Muscle of arm (tissue), 12 donors: ENCODE data around the gene RSPH3. TPM values are rescaled to one million over a fixed set of nuclear protein-coding genes. Genes with fewer than 3 reads are reported as not detected.
"Not testable (repeated sequence)": the region's sequence is repeated elsewhere in the genome, so short reads cannot be mapped to it uniquely, and the experiment has no call there.

Experiments used
- DNase-seq: peaks from one replicate; pipeline ENCODE4 v3.0.0-alpha.2; 2013
- polyA plus RNA-seq, 12 donors: library from polyadenylated mRNA; unstranded; fragments of 120-200 nt; gene quantifications; one replicate each; pipeline ENCODE4 v1.2.1, GENCODE V29; 2013; ENCODE audit not compliant: insufficient read length in 12 of 12

Gene RSPH3
- polyA plus RNA-seq, 12 donors = 2.7 to 7.9 (median 4.0) TPM; not detected in 1

DNA sequence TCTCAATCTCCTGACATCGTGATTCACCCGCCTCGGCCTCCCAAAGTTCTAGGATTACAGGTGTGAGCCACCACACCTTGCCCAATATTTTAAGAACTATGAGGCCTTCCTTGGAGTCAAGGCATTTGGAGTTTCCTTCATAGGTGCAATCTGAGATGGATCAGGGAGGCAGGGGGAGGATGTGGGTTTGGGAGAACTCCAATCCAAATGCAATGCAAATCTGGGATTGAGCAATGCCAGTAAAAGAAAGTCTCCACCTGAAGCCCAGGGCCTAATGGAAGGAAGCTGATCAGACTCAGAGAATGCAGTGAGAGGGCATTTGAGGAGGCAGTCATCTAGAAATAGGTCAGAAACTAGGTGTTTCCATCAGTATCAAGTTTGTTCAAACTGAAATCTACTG, 21.2 kb downstream of the RSPH3 start:
- DNase-seq = no peak

DNA sequence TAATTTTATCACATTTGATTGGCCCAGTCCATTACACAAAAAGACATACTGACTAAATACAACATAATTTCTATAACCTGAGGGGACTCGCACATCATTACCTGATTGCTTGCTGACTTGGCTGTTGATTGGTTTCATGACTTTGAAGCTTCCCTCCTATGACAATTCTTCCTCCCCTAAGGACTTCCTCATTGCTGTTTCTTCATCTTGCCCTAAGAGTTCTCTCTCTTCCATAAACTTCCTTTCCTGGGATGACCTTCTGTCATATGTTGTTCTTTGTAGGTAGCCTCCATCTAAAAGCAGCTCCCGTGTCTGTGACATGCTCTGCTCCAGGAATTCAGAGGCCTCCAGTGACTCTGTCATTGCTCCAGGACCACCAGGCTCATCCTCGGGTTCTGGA, 22.6 kb downstream of the RSPH3 start:
- DNase-seq = no peak

DNA sequence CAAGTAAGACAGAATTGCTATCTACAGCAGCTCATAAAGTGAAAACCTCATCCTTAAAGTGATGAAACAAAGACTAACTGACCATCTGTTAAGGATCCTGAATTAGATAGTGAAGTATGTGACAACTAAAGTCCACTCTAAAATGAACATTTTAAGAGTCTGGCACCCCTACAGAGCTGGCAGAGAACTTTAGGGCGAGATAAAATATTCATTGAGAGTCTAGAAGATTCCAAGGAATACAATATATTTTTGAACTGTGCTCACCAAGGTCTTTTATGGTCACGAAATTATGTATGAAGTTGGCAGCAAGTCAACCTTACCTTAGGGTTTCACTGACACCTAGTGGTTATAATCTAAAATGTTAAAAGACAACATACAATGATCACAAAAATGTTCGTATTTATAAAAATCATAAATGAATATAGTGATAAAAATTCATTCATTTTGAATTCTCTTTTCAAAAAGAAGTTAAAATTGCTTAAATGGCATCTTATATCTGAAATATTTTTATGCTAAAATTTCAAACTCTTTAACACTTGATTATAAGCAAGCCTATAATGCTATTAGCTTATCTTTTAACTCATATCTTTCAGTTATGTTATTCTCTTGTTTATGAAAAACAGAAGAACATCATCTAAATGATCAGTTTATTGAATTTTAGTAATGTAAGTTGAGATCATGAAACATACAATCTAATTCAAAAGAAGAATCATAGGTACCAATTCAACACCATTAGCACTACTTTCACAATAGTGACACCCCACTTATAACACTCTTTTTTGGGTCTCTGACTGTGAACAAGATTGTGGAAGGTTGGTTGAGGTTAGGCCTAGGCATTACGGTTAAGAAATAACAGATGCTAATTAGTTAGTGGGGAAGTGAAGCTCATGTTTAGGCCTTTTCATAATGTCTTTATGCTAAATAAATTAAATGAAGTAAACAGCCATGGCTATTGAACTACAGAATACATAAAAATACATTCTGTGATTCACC, 27.5 kb downstream of the RSPH3 start:
- peak; percentile 34 for DNase-seq

DNA sequence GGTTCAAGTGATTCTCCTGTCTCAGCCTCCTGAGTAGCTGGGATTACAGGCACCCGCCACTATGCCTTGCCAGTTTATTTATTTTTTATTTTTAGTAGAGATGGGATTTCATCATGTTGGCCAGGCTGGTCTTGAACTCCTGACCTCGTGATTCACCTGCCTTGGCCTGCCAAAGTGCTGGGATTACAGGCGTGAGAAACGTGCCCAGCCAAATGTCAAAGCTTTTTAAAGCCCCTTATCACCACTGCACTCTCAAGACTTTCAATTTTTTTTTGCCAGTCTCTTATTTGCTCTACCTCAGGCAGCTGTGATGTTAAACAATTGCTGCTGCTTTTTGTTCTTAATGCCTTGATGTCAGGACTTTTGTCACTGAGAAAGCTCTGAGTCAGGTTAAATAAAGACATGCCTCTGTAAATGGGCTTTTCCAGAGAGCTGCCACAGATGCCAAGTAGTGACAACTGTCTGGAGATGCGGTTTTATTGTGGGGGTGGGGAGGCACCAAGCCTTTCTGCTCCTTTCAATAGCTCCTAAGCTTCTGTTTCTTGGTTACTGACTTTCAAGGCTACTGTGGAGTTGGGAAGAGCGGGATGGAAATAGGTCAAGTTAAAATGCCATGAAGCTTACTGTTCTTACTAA, 29.2 kb downstream of the RSPH3 start:
- DNase-seq = no peak

DNA sequence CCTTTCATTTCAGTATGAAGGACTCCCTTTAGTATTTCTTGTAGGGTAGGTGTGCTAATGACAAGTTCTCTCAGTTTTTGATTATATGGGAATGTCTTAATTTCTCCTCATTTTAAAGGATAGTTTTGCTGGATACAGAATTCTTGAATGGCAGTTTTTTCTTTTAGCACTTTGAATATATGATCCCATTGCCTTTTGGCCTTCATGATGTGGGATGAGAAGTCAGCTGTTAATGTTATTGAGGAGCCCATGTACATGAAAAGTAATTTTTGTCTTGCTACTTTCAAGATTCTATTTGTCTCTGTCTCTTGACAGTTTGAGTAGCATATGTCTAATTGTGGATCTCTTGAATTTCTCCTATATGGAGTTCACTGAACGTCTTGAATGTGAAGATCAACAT, 30.9 kb downstream of the RSPH3 start:
- DNase-seq = no peak

DNA sequence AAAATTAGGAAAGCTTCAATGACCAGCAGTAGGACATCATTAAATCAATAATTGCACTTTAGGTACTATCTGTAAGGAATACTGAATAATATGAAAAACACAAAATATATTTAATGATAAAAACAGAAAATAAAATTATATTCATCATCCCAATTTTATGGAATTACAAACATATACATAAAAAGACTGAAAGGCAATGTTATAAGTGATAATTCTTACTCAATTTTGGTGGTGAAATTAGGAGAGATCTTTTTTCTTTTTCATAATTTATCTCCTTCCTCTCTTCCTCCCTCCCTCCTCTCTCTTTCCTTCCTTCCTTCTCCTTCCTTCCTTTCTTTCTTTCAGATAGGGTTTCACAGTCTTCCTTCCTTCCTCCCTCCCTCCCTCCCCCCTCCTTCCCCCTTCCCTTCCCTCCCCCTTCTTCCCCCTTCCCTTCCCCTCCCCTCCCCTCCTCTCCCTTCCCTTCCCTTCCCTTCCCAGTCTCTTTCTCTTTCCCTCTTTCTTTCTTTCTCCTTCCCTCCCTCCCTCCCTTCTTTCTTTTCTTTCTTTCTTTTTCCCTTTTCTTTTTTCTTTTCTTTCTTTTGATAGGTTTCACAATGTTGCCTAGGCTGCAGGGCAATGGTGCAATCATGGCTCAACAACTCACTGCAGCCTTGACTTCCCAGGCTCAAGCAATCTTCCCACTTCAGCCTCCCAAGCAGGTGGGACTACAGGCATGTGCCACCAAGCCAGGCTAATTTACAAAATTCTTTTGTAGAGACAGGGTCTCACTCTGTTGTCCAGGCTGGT, 36.8 kb downstream of the RSPH3 start:
- no peak for DNase-seq

DNA sequence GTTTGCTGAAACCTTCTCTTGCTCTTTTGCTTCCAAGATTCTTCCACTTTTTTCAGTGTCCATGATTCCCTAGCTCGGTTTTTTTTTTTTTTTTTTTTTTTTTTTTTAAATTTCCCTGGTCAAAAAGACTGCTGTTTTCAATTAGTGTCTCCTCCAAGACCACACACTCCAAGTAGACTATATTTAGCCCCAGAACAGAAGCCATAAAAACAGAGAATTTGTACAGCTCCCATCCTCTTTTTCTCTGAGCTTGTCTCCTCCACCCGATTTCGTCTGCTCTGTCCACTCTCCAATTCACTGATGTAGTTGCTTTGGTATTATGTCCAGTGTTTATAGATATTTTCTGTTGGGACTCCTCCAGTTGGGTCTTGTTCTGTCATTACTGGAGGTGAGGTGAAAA, 37.6 kb downstream of the RSPH3 start:
- no peak for DNase-seq

DNA sequence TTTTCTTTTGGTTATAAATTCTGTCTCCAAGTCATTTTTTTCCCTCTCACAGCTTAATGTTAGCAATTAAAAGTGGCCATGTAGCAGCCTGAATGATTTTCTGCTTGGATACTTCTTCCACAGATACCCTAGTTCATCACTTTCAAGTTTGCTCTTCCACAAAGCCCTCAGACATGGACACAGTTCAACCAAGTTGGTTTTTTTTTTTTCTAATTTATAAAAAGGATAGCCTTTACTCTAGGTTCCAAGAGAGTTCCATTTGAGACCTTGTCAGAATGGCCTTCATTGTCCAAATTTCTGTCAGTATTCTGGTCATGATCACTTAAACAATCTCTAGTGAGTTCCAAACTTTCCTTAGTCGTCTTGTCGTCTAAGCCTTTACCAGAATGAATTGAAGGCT, 40.0 kb downstream of the RSPH3 start:
- DNase-seq = no peak

DNA sequence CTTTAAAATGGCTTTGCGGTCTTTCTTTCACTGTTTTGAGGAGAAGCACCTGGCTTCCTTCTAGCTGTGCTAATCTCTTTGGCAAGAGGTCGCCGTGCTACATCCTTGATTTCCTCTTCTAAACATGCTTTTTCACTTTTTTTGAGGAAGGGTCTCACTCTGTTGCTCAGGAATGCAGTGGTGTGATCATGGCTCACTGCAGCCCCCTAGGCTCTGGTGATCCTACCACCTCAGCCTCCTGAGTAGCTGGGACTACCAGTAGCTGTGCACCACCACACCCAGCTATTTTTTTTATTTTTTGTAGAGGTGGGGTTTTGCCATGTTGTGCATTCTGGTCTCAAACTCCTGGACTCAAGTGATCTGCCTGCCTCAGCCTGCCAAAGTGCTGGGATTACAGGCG, 40.5 kb downstream of the RSPH3 start:
- no peak for DNase-seq

DNA sequence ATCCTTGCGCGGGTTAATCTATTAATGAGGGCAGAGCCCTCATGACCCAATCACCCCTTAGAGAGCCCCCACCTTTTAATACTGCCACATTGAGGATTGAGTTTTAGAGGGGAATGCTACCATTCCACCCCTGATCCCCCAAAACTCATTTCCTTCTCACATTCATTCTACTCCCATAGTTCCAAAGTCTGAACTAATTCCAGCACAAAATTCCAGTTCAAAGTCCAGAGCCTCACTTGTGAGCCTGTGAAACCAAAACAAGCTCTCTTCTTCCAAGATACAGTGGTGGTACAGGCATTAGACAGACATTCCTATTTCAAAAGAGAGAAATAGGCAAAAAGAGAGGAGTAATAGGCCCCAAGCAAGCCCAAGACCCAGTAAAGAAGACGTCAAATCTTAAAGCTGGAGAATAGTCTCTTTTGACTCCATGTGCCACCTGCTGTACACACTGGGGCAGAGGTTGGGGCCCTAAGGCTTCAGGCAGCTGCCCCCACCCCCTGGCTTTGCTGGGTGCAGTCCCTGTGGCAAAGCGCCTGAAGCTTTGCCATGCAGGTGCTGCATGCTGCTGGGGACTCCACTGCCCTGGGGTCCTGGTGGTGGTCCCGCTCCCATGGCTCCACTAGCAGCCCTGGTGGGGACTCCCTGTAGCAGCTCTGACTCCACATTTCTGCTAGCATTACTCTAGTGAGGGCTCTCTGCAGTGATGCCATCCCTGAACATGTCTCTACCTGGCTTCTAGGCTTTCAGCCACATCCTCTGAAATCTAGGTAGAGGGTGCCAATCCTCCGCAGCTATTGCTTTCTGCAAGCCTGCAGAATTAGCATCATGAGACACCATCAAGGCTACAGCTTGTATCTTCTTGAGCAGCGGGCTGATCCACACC, 41.3 kb downstream of the RSPH3 start:
- DNase-seq = no peak

DNA sequence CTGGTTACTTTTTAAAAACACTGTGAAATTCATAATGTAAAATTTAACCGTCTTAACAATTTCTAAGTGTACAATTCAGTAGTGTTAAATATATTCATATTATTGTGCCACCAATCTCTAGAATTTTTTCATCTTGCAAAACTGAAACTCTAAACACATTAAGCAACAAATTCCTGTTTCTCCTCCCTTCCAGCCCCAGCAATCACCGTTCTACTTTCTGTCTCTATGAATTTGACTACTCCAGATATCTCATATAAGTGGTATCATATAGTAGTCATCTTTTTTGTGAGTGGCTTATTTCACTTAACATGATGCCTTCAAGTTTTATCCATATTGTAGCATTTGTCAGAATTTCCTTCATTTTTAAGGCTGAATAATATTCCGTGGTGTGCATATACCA, 44.7 kb downstream of the RSPH3 start:
- no peak for DNase-seq

DNA sequence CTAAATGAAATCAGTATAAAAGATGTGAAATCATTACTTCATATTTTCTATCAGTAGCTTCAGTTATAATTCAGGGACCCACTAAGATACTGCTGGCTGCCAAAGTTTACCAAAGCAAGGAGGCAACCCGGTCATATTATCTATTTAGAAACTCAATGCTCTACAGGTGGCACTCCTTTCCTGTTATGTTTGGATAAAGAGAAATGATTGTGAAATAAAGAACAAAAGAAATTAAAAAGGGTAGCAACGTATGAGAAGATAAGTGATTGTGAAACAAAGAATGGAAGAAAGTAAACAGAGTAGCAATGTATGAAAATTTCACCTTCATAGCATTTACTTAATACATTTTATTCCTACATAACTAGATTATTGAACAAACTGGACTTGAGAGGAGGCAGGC, 45.2 kb downstream of the RSPH3 start:
- no peak for DNase-seq

DNA sequence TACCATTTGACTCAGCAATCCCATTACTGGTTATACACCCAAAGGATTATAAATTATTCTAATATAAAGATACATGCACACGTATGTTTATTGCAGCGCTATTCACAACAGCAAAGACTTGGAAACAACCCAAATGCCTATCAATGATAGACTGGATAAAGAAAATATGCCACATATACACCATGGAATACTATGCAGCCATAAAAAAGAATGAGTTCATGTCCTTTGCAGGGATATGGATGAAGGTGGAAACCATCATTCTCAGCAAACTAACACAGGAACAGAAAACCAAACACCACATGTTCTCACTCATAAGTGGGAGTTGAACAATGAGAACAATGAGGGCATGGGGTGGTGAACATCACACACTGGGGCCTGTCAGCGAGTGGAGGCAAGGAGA, 48.0 kb downstream of the RSPH3 start:
- not testable (repeated sequence) for DNase-seq

DNA sequence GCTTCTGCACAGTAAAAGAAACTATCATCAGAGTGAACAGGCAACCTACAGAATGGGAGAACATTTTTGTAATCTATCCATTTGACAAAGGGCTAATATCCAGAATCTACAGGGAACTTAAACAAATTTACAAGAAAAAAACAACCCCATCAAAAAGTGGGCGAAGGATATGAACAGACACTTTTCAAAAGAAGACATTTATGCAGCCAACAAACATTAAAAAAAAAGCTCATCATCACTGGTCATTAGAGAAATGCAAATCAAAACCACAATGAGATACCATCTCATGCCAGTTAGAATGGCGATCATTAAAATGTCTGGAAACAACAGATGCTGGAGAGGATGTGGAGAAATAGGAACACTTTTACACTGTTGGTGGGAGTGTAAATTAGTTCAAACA, 48.4 kb downstream of the RSPH3 start:
- not testable (repeated sequence) for DNase-seq

DNA sequence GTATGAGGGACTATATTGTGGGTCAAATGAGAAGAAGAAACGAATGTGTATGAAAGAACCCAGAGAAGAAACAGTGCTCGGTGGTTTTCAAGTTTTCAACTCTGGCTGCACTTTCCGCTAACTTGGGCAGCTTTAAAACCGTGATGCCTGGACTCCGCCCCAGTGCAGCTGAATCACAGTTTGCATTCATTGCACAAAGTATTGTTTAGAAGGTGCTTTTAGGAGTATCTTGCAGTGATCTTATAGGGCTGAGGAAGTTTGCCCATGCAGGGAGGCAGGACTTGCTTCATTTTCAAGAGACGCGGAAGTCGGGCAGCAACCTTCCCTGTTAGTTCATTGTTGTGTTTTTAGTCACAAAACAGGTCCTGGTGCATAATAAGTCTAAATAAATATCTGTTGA, 52.7 kb downstream of the RSPH3 start:
- DNase-seq = no peak

DNA sequence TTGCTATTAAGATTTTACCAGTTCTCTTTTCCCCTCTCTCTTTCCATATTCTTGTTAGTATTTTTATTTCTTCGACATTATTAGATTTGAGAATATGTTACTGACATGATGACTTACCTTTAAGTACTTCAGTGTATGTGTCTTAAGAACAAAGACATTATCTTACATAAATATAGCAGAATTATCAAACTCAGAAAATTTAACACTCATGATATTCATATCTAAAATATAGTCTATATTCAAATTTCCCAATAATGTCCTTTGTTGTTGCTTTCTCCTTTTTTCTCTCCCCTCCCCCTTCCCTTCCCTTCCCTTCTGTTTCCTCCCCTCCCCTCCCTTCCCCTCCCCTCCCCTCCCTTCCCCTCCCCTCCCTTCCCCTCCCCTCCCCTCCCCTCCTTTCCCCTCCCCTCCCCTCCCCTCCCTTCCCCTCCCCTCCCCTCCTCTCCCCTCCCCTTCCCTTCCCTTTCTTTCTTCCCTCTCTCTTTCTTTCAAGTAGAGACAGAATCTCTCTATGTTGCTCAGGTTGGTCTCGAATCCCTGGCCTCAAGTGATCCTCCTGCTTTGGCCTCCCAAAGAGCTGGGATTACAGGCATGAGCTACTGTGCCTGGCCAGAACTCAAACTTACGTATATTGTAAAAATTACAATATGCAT, 56.5 kb downstream of the RSPH3 start:
- no peak for DNase-seq

DNA sequence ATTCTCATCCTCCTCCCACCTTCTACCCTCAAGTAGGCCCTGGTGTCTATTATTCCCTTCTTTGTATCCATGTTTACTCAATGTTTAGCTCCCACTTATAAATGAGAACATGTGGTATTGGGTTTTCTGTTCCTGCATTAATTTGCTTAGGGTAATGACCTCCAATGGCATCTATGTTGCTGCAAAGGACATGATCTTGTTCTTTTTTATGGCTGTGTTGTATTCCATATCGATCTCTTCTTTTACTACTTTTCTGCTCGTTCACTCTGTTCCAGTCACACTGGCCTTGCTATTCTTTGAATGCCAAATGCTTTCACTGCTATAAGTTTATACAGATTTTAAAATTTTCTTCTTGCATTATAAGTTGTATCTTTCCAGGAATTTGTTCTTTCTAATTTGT, 57.7 kb downstream of the RSPH3 start:
- no peak for DNase-seq

DNA sequence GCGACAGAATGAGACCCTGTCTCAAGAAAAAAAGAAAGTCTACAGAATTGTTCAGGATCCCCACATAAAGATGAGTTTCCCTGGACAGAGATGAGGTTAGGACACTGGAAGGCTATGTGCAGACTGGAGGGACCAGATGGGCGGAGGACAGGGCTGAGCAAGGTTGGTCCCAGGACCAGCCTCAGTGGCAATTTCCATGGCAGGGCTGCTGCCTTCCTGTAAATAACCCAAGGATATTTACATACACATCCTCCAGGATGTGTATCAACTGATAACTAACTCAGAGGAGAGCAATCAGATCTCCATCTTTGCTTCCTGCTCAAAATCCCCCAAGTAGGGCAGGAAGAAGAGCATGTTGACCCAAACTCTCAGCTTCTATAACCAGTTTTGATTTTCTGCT, 58.8 kb downstream of the RSPH3 start:
- DNase-seq = no peak

DNA sequence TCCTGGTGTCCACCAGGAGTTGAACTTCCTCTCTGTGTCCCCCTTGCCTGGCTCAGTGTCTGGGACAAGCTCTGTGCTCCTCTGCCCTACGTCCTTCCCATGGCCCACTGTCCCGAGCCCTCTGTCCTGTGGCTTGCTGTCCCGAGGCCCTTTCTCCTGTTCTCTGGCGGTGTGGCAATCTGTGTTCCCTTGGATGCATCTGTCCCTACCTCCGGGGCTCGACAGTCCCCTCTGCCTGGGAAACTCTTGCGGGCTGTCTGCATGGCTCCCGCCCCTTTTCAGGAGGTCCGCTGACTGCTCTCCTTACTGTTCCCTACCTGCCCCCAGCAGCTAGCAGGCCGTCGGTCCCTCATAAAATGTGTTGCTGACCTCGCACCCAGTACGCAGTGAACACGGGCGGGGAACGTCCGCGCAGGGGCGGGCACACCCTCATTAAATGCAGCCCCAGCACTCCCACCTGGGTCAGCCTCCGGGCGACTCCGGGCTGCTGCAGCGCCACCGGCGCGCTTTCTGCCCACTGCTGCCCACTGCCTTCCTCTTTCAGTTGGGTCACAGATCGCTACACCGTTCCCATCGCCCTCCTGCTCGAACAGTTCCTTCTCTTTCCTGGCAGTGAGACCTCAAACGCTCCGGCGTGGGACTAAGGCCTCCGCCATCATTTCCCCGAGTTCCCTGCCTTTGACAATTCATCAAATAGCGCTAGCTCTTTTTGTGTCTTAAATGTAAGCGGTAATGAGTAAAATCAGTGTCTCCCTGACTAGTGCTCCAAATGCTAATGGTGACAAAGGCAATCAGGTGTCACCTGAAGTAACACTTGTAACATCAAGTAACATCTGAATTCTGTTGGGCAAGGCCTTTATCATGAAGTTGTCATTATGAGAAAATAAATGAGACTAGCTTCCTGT, 60.5 kb downstream of the RSPH3 start:
- DNase-seq = no peak

DNA sequence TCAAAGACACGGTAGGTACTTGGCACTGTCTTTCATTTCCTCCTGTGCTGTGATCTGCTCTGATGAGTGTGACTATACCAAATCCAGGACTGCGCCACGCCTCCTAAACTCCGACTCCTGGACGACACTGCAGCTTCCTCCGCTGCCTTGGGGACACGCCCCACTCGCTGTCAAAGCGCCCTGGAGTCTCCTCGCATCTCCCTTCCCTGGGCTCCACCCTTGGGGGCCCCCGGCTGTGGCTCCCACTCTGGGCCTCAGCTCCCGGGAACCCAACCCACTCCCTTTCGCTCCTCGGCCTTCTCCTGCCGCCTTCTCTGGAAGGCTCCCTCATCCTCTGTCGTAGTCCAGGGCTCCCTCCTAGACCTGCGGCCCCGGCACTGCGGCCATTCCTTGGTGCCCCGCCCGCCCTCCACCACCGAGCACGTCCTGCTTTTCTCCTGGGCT, 61.2 kb downstream of the RSPH3 start:
- no peak for DNase-seq
